DOHH2 (cell line): ENCODE results near the gene DPYD.

Experiments used
- CTCF ChIP-seq: fragments of 200-600 bp; sonication (generic); IDR thresholded peaks from one replicate; pipeline ENCODE4 v1.5.1; 2014; ENCODE audit warnings: antibody characterized with exemption, mild to moderate bottlenecking, low read depth, low read length; ENCODE audit not compliant: poor library complexity, severe bottlenecking
- EZH2phosphoT487 ChIP-seq: fragments of 200-600 bp; sonication (generic); IDR thresholded peaks from 2 replicates; pipeline ENCODE4 v1.6.1; 2017; ENCODE audit warnings: borderline replicate concordance, mild to moderate bottlenecking, antibody characterized with exemption, low read length, moderate library complexity, mixed read lengths

- TF ChIP-seq CTCF (no peak), EZH2phosphoT487 (no peak)
These were observed 623.2 kb downstream of the DPYD start for GRCh38 chr1:97297611-97298010.
